ENCODE measurements around the gene MYT1.

DNA sequence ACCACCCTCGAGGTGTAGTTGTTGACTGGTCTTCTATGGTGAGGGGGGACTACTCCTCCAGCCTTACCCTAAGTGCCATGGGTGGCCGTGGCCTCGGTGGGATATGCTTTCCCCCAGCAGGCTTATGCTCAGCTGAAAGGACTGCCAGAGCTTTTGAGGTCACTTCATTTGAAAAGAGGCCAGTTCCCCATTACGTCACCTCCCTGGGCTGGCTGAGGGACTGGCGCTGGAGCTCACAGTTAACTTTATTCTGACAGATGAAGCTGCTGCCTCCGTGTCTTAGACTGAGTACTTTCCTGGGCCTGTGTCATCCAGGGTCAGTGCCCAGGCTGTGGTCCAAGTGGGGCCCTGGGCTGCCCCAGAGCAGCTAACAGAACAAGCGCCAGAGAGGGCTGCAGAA, 48.5 kb downstream of the MYT1 start:
- TF ChIP-seq TCF12 (IDR thresholded peaks at IDR 0.05; ENCODE audit: low read depth) = no peak
- TF ChIP-seq, protein P1, sequence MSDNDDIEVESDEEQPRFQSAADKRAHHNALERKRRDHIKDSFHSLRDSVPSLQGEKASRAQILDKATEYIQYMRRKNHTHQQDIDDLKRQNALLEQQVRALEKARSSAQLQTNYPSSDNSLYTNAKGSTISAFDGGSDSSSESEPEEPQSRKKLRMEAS (IDR thresholded peaks at IDR 0.05) = no peak
- TF ChIP-seq RAD21 (IDR thresholded peaks at IDR 0.05; ENCODE audit: low read depth) = no peak
- TF ChIP-seq ZBTB7A (IDR thresholded peaks at IDR 0.05; ENCODE audit: low read depth) = no peak
- TF ChIP-seq, protein P2, sequence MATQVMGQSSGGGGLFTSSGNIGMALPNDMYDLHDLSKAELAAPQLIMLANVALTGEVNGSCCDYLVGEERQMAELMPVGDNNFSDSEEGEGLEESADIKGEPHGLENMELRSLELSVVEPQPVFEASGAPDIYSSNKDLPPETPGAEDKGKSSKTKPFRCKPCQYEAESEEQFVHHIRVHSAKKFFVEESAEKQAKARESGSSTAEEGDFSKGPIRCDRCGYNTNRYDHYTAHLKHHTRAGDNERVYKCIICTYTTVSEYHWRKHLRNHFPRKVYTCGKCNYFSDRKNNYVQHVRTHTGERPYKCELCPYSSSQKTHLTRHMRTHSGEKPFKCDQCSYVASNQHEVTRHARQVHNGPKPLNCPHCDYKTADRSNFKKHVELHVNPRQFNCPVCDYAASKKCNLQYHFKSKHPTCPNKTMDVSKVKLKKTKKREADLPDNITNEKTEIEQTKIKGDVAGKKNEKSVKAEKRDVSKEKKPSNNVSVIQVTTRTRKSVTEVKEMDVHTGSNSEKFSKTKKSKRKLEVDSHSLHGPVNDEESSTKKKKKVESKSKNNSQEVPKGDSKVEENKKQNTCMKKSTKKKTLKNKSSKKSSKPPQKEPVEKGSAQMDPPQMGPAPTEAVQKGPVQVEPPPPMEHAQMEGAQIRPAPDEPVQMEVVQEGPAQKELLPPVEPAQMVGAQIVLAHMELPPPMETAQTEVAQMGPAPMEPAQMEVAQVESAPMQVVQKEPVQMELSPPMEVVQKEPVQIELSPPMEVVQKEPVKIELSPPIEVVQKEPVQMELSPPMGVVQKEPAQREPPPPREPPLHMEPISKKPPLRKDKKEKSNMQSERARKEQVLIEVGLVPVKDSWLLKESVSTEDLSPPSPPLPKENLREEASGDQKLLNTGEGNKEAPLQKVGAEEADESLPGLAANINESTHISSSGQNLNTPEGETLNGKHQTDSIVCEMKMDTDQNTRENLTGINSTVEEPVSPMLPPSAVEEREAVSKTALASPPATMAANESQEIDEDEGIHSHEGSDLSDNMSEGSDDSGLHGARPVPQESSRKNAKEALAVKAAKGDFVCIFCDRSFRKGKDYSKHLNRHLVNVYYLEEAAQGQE (IDR thresholded peaks at IDR 0.05; ENCODE audit: low read depth) = no peak
- no peak for TF ChIP-seq EP300 (IDR thresholded peaks at IDR 0.05; ENCODE audit: borderline replicate concordance)
- TF ChIP-seq TAF1 (IDR thresholded peaks at IDR 0.05; ENCODE audit: low read depth) = no peak
- TF ChIP-seq FOXM1 (IDR thresholded peaks at IDR 0.05; ENCODE audit: borderline replicate concordance, low read depth) = no peak
- TF ChIP-seq TEAD4 (IDR thresholded peaks at IDR 0.05) = no peak
- no peak for TF ChIP-seq CREB1 (IDR thresholded peaks at IDR 0.05; ENCODE audit: low read depth)
- no peak for TF ChIP-seq CEBPB (IDR thresholded peaks at IDR 0.05)
- TF ChIP-seq EGR1 (IDR thresholded peaks at IDR 0.05) = no peak
- no peak for TF ChIP-seq YY1 (IDR thresholded peaks at IDR 0.05; ENCODE audit: low read depth)

All from Ishikawa (cell line).